HepG2 (cell line): ENCODE data around the gene HSD3B7. TPM values are rescaled to one million over a fixed set of nuclear protein-coding genes. Genes with fewer than 3 reads are reported as not detected.
A peak's percentile ranks its signal among the peaks of the same experiment; 100 is the strongest.

Source experiments
- ELF3 ChIP-seq: IDR thresholded peaks from 2 replicates; pipeline ENCODE4 v1.6.1; 2016; ENCODE audit warnings: missing genetic modification reagents, missing compliant biosample characterization
- GATAD1 ChIP-seq: IDR thresholded peaks from 2 replicates; pipeline ENCODE4 v1.6.1; 2016; ENCODE audit warnings: missing genetic modification reagents, missing compliant biosample characterization
- JUNB ChIP-seq: sonication (generic); formaldehyde crosslinking; IDR thresholded peaks from 2 replicates; pipeline ENCODE4 v1.8.0; 2022; ENCODE audit warnings: missing genetic modification reagents, mild to moderate bottlenecking, borderline replicate concordance
- KAT2B ChIP-seq: fragments of 150-350 bp; IDR thresholded peaks from 2 replicates; pipeline ENCODE4 v1.6.1; 2014; ENCODE audit warnings: low read depth, low read length, borderline replicate concordance
- KDM6A ChIP-seq: IDR thresholded peaks from 2 replicates; pipeline ENCODE4 v1.6.1; 2016; ENCODE audit warnings: low read depth
- KMT2A ChIP-seq: sonication (generic); formaldehyde crosslinking; IDR thresholded peaks from 2 replicates; pipeline ENCODE4 v1.4.0; 2020; ENCODE audit warnings: missing genetic modification reagents
- NKX3-1 ChIP-seq: sonication (generic); formaldehyde crosslinking; IDR thresholded peaks from 2 replicates; pipeline ENCODE4 v1.5.0; 2020; ENCODE audit warnings: missing genetic modification reagents
- NR3C1 ChIP-seq: sonication (generic); formaldehyde crosslinking; IDR thresholded peaks from 2 replicates; pipeline ENCODE4 v1.4.0; 2020; ENCODE audit warnings: missing genetic modification reagents
- PBX3 ChIP-seq: sonication (generic); formaldehyde crosslinking; IDR thresholded peaks from 2 replicates; pipeline ENCODE4 v1.8.1; 2023; ENCODE audit warnings: missing genetic modification reagents, inconsistent platforms, borderline replicate concordance
- PHF8 ChIP-seq: sonication (generic); formaldehyde crosslinking; IDR thresholded peaks from 2 replicates; pipeline ENCODE4 v1.5.0; 2020; ENCODE audit warnings: missing genetic modification reagents
- RELA ChIP-seq: sonication (generic); formaldehyde crosslinking; IDR thresholded peaks from 2 replicates; pipeline ENCODE4 v1.4.0; 2020; ENCODE audit warnings: missing genetic modification reagents
- SALL2 ChIP-seq: sonication (generic); formaldehyde crosslinking; IDR thresholded peaks from 2 replicates; pipeline ENCODE4 v1.8.1; 2023; ENCODE audit warnings: mild to moderate bottlenecking, missing genetic modification reagents, inconsistent platforms
- TARDBP ChIP-seq: sonication (generic); formaldehyde crosslinking; IDR thresholded peaks from 2 replicates; pipeline ENCODE4 v1.8.0; 2022; ENCODE audit warnings: mild to moderate bottlenecking, missing genetic modification reagents
- XBP1 ChIP-seq: sonication (generic); formaldehyde crosslinking; IDR thresholded peaks from 2 replicates; pipeline ENCODE4 v1.5.0; 2020; ENCODE audit warnings: missing genetic modification reagents
- ZFP90 ChIP-seq: sonication (generic); formaldehyde crosslinking; IDR thresholded peaks from 2 replicates; pipeline ENCODE4 v1.8.0; 2022; ENCODE audit warnings: missing genetic modification reagents, mild to moderate bottlenecking, inconsistent platforms, borderline replicate concordance
- ZNF224 ChIP-seq: sonication (generic); formaldehyde crosslinking; IDR thresholded peaks from 2 replicates; pipeline ENCODE4 v1.5.0; 2020; ENCODE audit warnings: mild to moderate bottlenecking, missing genetic modification reagents
- ZNF281 ChIP-seq: sonication (generic); formaldehyde crosslinking; IDR thresholded peaks from 2 replicates; pipeline ENCODE4 v1.4.0; 2020; ENCODE audit warnings: missing genetic modification reagents, borderline replicate concordance
- ZNF383 ChIP-seq: sonication (generic); formaldehyde crosslinking; IDR thresholded peaks from 2 replicates; pipeline ENCODE4 v1.4.0; 2020; ENCODE audit warnings: missing genetic modification reagents, mild to moderate bottlenecking, borderline replicate concordance
- ZNF547 ChIP-seq: sonication (generic); formaldehyde crosslinking; IDR thresholded peaks from 2 replicates; pipeline ENCODE4 v1.5.1; 2020; ENCODE audit warnings: mild to moderate bottlenecking, missing genetic modification reagents
- ZNF704 ChIP-seq: sonication (generic); formaldehyde crosslinking; IDR thresholded peaks from 2 replicates; pipeline ENCODE4 v1.8.1; 2023; ENCODE audit warnings: mild to moderate bottlenecking, inconsistent platforms, moderate library complexity, missing genetic modification reagents, borderline replicate concordance
- ZNF710 ChIP-seq: sonication (generic); formaldehyde crosslinking; IDR thresholded peaks from 2 replicates; pipeline ENCODE4 v1.5.0; 2020; ENCODE audit warnings: mild to moderate bottlenecking, missing genetic modification reagents, borderline replicate concordance
- polyA plus RNA-seq, 8 experiments: library from polyadenylated mRNA; depleted of rRNA in 3 of 8; stranded (reverse) in 7 of 8; unstranded in 1 of 8; fragments of >200 nt; fragmentation: Illumina TruSeq in 4 of 8; extraction: Trizol in 4 of 8; gene quantifications; 2 replicates each; pipeline versions ENCODE4 v1.2.1 to v1.2.3, GENCODE V29; 2011 to 2016; ENCODE audit warnings: low read depth in 4 of 8, missing spikeins in 1 of 8, mixed read lengths in 1 of 8; ENCODE audit not compliant: insufficient read depth in 1 of 8
- total RNA-seq, 5 experiments: library from RNA; depleted of rRNA; stranded (reverse); fragments of >200 nt; fragmentation: Illumina TruSeq; extraction: Trizol; gene quantifications; 2 replicates each; pipeline ENCODE4 v1.2.3, GENCODE V29; 2016; ENCODE audit warnings: low read depth in 1 of 5

Gene HSD3B7
- total and polyA plus RNA-seq, 2 of the 13 experiments (the other 11 are each of a cell fraction or from before 2014, with no cell fraction given), result 32.9 to 69.7 TPM

GRCh38 chr16:30985401-30986128 lies 558 bp downstream of the HSD3B7 start (continued):
- 0 out of 2 replicates have a peak, but pooled peaks have one; percentile 60 for TF ChIP-seq JUNB (CRISPR knock-in tag)
- TF ChIP-seq GATAD1 (CRISPR knock-in tag), result peak; percentile 67; the same call in 1 of the 2 replicates
- 0 out of 2 replicates have a peak, but pooled peaks have one; percentile 53 for TF ChIP-seq PBX3
- 0 out of 2 replicates have a peak, but pooled peaks have one; percentile 70 for TF ChIP-seq ZNF383
- no peak; the same call in 1 of the 2 replicates for TF ChIP-seq KMT2A (CRISPR knock-in tag)
- TF ChIP-seq ZNF547, result peak; percentile 95
- no peak for TF ChIP-seq XBP1 (CRISPR knock-in tag)
- TF ChIP-seq NKX3-1 (CRISPR knock-in tag), result no peak
- no peak; the same call in 1 of the 2 replicates for TF ChIP-seq RELA (CRISPR knock-in tag)
- peak; percentile 53 for TF ChIP-seq ELF3 (CRISPR knock-in tag)
- TF ChIP-seq KDM6A (CRISPR knock-in tag), result no peak
- TF ChIP-seq SALL2 (CRISPR knock-in tag), result peak; percentile 41; the same call in 1 of the 2 replicates
- peak; percentile 91 for TF ChIP-seq TARDBP (CRISPR knock-in tag)
- TF ChIP-seq NR3C1 (CRISPR knock-in tag), result no peak
- no peak for TF ChIP-seq KAT2B
- TF ChIP-seq ZNF281, result peak; percentile 26; the same call in 1 of the 2 replicates
- peak; percentile 75; the same call in 1 of the 2 replicates for TF ChIP-seq ZFP90 (CRISPR knock-in tag)
- peak; percentile 87 for TF ChIP-seq ZNF710 (CRISPR knock-in tag)
- peak; percentile 94; the same call in 1 of the 2 replicates for TF ChIP-seq ZNF224 (CRISPR knock-in tag)
- 0 out of 2 replicates have a peak, but pooled peaks have one; percentile 73 for TF ChIP-seq ZNF704 (CRISPR knock-in tag)
- TF ChIP-seq PHF8 (CRISPR knock-in tag), result peak; percentile 69; the same call in 1 of the 2 replicates
